SK-N-DZ (cell line): ENCODE measurements around the gene NPEPPS.
A peak's percentile ranks its signal among the peaks of the same experiment; 100 is the strongest.

Source experiments
- DNase-seq: peaks from one replicate; pipeline ENCODE4 v3.0.0-alpha.2; 2015; ENCODE audit warnings: low spot score

NPEPPS gene

GRCh38 chr17:47628014-47628566 lies 97.2 kb downstream of the NPEPPS start:
- DNase-seq = no peak

DNA sequence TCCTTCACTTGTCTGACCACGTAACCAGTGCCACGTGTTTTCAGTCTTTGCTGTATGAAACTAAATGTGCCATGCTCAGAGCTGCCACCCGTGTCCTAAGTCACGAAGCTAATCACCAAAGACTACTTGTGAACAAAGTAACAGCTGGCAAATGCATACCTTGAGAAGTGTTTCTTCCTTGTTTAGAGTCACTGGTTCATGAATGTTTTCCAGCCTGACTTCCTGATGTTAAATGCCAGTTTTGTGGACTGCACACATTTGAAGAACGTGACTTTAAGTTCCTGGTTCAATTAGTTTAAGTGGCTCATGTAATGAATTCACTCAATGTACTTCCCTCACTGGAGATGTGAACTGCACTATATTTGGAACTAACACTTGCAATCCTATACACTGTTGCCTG lies 98.9 kb downstream of the NPEPPS start:
- no peak for DNase-seq

DNA sequence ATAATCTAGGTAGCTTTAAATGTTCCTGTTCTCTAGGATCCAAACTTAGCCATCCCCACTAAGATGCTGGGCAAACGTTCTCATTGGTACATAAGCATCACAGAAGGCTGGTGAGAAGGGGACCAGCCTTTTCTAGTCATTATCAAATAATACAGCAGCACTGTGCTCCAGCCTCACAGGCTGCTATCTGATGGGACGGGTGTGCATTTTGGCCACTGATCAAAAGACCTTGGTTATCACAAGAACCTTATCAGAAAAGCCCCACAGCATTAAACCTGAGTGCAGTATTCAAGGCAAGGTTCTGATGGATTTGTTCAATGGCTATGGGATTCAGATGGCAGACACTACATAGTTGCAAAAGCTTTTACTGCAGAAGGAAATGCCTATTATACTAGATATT lies 99.7 kb downstream of the NPEPPS start:
- DNase-seq = no peak

GRCh38 chr17:47632991-47633390 lies 102.1 kb downstream of the NPEPPS start:
- no peak for DNase-seq

DNA sequence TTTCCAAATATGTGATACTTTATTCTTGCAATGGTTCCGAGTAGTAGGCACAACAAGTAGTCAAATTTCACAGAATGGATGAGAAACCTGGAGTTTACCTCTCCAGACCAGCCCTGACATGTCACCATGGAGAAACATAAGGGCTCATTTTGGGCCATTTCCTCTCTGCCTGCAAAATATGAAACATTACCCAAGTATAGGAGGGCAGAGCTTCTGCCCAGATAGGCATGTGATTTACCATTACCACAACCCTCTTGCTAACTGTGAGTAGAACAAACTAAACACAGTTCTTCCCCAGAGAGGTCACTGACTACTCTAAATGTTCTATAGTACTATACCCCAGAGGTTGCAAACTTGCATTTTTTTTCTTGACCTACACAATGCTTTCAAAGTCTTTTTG lies 103.1 kb downstream of the NPEPPS start:
- DNase-seq = no peak

- no peak for DNase-seq
Measured at GRCh38 chr17:47634870-47635269, 104.0 kb downstream of the NPEPPS start.

DNA sequence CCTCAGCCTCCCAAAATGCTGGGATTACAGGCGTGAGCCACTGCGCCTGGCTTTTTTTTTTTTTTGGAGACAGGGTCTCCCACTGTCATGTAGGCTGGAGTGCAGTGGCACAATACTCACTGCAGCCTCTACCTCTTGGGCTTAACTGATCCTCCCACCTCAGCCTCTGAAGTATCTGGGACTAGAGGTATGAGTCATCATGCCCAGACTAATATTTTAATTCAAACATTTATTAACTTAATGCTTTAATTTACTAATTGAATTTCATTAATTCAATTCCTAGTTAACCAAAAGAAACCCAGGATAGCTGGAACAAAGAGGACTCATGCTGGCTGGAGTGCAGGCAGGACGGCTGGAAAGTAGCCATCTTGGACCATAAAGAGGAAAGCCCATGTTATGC lies 104.8 kb downstream of the NPEPPS start:
- DNase-seq = no peak

GRCh38 chr17:47636273-47637030 lies 105.5 kb downstream of the NPEPPS start:
- no peak for DNase-seq

- no peak for DNase-seq
Measured at GRCh38 chr17:47638903-47639302, 108.0 kb downstream of the NPEPPS start.

DNA sequence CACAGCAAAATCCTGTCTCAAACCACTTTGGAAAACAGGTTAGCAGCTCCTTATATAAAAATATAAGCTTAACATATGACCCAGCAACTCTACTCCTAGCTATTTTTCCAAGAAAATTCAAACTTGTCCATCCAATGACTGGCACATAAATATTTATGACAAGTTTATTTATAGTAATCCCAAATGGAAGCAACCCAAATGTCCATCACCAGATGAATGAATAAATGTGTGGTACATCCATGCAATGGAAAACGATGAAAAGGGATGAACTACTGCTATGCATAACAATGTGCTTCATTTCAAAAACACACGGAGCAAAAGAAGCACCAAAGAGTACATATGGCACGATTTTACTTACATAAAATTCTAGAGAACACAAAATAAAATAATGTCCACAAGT lies 109.2 kb downstream of the NPEPPS start:
- no peak for DNase-seq

- no peak for DNase-seq
Measured at GRCh38 chr17:47641202-47641601, 110.3 kb downstream of the NPEPPS start.

GRCh38 chr17:47643116-47643515 lies 112.2 kb downstream of the NPEPPS start:
- no peak for DNase-seq

DNA sequence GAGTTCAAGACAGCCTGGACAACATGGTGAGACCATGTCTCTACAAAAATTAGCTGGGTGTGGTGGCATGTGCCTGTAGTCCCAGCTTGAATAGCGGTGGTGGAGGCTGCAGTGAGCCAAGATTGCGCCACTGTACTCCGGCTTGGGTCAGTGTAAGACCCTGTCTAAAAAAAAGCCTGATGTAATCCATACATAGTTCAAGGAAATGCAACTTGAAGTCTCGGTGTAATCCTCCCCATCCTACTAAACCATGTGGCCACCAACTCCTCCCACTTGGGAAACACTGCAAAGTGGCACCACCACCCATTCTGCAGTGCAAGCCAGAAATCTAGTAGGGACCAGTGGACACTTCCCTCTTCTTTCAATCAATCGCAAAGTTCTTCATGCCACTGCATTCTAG lies 113.4 kb downstream of the NPEPPS start:
- DNase-seq = no peak

- DNase-seq = peak; percentile 100
Measured at GRCh38 chr17:47649153-47649971, 118.5 kb downstream of the NPEPPS start, which contains the start of gene KPNB1. Gene KPNB1 (plus strand): TSS chr17:47649919. CDS start chr17:47650245, 326 bp downstream.

GRCh38 chr17:47649972-47650524 lies 119.1 kb downstream of the NPEPPS start:
- no peak for DNase-seq

DNA sequence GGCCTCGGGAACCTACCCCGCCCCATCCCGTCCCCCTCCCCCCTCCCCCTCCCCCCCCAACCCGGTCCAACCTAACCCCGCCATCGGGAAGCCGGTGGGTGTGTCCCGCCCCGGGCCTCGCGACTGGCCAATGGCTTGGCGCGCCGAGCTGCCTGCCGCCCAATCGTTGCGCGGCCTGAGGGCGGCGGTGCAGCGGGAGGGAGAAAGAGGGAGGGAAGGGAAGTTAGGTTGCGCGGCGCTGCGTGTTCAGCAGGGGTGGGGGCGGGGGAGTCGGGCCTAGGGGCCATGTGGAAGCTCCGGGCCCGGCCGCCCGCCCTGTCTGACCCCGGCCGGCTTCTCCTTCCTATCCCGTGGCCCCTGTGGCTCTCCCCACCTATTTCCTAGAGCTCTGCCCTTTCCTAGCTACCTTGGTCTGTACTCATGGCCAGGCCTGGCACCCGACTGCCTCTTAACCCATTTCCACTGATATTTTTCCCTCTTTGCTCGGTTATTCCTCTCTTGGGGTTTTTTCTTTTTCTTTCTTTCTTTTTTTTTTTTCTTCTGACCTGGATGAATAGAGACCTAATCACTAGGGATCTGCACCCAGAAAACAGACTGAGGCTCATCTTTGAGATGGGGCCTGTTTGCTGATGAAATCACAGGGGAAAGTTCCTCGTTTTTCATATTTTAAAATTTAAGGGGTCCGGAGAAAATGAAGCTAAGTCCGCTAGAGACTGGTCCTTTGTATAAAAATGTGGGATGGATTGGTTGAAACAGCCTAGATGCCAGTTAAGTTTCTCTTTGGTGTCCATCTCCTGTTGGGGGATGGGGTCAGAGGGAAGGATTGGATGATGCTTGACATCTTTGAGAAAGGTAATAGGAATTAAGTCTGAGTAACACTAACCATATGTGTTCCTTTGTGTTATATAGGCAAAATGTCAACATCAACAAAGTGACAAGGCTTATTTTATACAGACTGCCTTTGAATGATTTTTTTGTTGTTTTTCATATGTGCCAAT lies 119.9 kb downstream of the NPEPPS start:
- peak; percentile 98 for DNase-seq

- no peak for DNase-seq
Measured at GRCh38 chr17:47651704-47652103, 120.8 kb downstream of the NPEPPS start.

DNA sequence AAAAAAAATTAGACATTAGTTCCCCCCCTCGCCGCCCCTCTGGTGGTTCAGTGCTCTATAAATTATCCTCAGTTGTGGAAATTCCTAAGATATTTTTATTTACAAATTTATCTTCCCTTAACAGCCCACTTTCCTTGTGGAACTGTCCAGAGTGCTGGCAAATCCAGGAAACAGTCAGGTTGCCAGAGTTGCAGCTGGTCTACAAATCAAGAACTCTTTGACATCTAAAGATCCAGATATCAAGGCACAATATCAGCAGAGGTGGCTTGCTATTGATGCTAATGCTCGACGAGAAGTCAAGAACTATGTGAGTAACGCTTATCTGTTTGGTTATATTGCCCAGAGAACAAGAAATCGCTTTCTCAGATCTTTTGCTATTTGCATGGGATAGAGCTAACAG lies 121.7 kb downstream of the NPEPPS start:
- no peak for DNase-seq

DNA sequence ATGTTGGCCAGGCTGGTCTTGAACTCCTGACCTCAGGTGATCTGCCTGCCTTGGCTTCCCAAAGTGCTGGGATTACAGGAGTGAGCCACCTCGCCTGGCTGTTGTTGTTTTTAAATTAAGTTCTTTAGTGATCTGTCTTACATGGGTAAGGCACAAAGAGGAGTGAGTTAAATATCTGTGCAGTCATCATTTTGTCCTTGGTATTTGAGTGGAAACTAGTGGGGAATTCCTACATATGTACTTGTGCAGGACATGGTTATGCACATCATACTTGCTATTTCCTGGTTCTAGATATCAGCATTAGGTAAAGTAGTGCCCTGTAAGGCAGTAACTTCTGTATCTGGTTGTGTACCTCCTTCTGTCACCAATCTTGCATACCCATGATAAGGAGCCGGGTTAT lies 122.5 kb downstream of the NPEPPS start:
- no peak for DNase-seq

DNA sequence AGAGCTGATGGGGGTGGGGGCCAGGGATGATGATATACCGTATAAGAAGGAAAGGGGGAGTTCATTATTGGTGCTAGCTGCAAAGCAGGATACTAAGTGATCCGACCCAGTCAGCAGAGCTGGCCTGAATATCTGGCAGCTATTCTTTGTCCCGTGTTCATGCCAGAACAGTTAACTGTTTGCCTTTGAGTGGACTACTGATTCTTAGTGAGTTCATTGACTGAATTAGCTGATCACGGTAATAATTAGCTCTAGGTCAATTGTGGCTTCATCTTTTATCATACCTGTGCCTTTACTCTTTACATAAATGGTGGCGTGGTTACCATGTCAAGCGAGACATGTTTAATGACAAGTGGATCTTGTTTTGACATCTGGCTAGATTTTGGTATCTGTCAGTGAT lies 124.1 kb downstream of the NPEPPS start:
- DNase-seq = no peak

DNA sequence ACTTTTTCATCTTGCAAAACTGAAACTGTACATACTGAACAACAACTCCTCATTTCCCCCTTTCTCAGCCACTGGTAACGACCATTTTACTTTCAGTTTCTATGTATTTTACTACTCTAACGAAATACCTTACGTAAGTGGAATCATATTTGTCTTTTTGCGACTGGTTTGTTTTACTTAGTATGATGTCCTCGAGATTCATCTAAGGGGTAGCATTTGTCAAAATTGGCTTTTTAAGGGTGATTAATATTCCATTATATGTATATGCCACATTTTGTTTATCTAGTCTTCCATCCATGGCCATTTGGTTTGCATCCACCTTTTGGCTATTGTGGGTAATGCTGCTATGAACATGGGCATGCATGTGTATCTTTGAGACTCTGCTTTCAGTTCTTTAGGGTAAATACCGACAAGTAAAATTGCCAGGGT lies 129.2 kb downstream of the NPEPPS start:
- no peak for DNase-seq
